Activated T-cell treated with anti-CD3 and anti-CD28 coated beads for 24 hours (primary cell): ENCODE data around the gene CCDC148.
"Not testable (repeated sequence)": the region's sequence is repeated elsewhere in the genome, so short reads cannot be mapped to it uniquely, and the experiment has no call there.

Experiments
- DNase-seq: peaks from one replicate; pipeline ENCODE4 v3.0.0-alpha.2; 2020; ENCODE audit warnings: low read depth

Gene CCDC148

DNA sequence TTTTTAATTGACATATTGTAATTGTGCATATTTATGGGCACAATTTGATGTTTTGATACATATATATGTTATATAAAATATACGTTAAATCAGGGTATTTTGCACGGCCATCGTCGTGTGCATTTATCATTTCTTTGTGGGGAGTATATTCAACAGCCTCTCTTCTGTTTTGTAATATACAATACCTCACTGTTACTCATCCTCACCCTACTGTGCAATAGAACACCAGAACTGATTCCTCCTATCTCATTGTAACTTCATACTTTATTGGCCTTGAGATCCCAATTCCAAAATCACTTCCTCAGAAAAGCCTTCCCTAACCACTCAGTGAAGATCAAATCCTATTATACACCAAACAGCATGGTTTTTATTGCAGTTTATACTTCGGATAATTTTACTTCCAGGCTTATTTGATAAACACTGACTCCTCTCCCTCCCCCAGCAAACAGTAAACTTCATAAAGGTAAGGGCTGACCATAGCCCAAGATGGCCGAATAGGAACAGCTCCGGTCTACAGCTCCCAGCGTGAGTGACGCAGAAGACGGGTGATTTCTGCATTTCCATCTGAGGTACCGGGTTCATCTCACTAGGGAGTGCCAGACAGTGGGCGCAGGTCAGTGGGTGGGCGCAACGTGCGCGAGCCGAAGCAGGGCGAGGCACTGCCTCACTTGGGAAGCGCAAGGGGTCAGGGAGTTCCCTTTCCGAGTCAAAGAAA, 105.6 kb downstream of the CCDC148 start:
- not testable (repeated sequence) for DNase-seq

GRCh38 chr2:158346032-158346431, 110.5 kb downstream of the CCDC148 start:
- no peak for DNase-seq

DNA sequence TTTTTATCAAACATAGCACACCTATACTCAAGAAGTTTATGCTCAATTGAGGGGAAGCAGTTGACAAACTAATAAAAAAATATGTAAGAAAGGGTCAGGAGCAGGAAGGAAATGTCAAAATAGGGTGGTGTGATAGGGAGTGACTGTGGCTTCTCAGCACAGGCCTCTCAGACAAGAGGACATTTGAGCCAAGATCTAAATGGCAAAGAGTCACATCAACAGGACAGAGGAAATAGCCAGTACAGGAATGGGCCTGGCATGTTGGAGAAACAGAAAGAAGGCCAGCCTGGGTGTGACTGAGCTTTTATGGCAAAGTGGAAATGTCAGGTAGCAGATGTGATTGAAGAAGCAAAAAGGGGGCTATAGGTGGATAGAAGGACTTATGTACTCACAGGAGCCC, 117.0 kb downstream of the CCDC148 start:
- no peak for DNase-seq

DNA sequence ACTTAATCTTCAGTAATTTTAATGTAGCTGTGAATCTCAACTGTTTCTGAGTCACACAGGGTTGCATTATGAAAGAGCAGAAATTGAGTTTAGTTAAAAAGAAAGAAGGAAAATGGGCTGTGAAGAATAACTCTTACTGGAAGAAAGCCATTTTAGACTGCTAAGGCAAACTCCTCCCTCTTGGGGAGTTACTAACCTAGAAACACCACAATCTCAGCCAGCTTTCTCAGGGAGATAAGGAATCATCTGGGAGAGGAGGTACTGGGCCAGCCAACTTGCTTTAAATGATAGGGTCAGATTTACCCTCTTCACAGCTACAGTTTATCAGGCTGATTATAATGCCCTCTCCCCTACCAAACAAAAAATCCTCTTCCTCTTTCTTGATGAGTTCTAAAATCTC, 119.5 kb downstream of the CCDC148 start:
- DNase-seq = no peak

- DNase-seq = not testable (repeated sequence)
Observed at GRCh38 chr2:158331799-158332198, 124.8 kb downstream of the CCDC148 start.

- DNase-seq = no peak
Observed at GRCh38 chr2:158325782-158326340, 130.7 kb downstream of the CCDC148 start.

DNA sequence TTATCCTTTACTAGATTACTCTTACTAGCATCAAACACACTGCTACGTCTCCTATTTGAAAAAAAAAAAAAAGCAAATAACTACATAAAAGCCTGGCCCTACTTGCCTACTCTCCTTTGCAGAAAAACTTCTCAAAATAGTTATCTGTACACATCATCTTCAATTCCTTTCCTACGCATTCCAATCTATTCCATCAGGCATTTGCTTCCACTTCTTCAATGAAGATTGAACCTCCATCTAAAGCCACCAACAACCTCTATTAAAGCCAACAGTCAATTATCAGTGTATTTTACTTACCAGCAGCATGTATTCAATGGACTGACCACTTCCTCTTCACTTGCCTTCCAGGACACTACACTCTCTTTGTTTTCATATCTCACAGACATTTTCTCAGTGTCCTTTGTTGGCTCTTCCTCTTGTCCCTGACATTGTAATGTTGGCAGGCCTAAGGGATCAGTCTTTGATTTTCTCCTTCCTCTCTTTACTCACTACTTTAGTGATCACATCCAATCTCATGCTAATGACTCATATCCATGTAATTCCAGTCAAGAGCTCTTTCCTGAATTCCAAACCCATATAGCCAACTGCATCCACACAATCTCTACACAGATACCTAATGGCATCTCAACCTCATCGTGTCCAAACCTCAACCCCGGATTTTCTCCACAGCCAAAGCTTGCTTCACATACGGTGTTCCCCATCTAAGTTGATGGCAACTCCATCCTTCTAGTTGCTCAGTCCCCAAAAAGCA, 131.3 kb downstream of the CCDC148 start:
- no peak for DNase-seq

GRCh38 chr2:158323381-158323780, 133.2 kb downstream of the CCDC148 start:
- no peak for DNase-seq

GRCh38 chr2:158321264-158321663, 135.3 kb downstream of the CCDC148 start:
- DNase-seq = no peak

- no peak for DNase-seq
Observed at GRCh38 chr2:158319269-158319668, 137.3 kb downstream of the CCDC148 start.

DNA sequence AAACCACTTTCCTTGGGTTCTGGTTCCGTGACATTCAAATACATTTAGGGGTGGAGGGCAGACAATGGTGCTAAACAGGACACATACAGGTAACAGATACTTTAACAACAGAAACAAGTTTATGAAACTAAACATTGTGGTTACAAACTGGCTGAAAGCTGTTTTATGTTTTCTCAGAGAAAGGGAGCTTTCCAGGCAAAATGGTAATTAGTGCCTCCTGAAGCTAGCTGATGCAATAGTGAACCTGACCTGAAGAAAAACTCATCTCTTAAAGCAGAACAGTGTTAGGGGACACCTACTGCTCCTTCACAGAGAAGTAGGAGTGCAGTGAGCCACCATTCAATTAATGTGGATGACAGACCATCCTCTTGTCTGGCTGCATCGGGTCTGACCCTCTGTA, 138.9 kb downstream of the CCDC148 start:
- DNase-seq = no peak

DNA sequence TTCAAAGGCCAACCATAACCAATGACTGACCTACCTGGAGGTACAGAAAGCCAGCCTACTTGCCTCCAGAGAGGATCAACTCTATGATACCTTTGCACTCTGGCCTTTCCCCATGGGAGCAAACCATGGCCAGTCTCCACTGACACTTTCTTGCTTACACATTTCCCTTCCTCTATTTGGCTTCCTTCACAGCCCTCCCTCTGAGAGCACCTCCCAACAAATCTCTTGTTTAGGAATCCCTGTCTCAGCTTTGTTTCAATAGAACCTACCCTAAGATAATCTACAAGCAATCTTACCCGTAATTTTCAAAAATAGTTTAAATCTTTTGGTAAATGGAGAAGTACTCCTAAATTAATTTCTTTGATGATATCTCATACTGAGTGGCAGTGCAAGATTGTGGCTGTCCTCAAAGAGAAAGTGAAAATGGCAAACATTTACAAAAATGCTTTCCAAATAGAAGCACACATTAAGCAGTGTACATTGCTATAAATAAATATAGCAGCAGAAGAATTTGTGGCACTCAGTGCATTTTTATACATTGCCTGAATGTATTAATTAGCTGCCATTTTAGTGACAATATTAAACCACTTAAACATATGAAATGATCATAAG, 140.6 kb downstream of the CCDC148 start:
- DNase-seq = no peak

GRCh38 chr2:158315000-158315399, 141.6 kb downstream of the CCDC148 start:
- no peak for DNase-seq

- no peak for DNase-seq
Observed at GRCh38 chr2:158313734-158314133, 142.8 kb downstream of the CCDC148 start.

GRCh38 chr2:158312981-158313380, 143.6 kb downstream of the CCDC148 start:
- DNase-seq = no peak

DNA sequence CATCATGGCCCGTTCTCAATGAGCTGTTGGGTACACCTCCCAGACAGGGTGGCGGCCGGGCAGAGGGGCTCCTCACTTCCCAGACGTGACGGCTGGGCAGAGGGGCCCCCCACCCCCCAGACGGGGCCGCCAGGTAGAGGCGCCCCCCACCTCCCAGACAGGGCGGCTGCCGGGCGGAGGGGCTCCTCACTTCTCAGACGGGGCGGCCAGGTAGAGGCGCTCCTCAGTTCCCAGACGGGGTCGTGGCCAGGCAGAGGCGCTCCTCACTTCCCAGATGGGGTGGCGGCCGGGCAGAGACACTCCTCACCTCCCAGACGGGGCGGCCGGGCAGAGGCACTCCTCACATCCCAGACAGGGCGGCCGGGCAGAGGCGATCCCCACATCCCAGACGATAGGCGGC, 146.1 kb downstream of the CCDC148 start:
- DNase-seq = not testable (repeated sequence)

- DNase-seq = no peak
Observed at GRCh38 chr2:158305501-158305900, 151.1 kb downstream of the CCDC148 start.

DNA sequence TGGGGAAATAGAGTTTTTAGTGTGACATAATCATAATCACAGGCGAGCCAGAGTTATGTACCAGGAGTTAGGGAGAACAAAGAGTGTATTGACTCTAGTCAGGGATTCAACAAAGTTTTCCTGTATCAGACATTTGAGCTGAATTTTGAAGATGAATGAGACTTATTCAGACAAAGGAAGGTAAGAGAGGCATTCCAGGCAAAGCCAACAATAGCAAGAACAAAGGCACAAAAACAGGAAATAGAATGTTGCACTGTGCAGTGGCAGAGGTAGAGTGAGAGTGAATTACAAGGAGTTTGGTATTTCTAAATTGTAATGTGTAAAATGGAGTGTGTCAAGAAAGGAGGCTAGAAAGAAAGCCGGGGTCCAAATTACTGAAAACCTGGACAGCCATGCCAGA, 156.2 kb downstream of the CCDC148 start:
- no peak for DNase-seq

DNA sequence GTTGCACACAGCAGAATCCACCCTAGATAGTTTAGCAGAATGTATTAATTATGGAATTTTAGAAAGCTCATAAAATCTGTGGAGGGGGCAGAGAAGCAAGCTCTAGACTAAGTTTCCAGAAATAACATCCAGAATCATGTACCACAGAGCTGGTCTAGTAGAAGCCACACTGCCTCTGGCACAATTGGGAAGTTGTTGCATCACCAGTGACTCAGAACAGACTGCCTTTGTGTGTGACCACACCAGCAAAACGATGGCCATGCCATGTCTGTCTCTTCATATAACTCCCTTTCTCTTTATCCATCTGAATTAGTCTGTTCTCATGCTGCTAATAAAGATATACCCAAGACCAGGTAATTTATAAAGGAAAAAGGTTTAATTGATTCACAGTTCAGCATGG, 158.9 kb downstream of the CCDC148 start:
- no peak for DNase-seq

DNA sequence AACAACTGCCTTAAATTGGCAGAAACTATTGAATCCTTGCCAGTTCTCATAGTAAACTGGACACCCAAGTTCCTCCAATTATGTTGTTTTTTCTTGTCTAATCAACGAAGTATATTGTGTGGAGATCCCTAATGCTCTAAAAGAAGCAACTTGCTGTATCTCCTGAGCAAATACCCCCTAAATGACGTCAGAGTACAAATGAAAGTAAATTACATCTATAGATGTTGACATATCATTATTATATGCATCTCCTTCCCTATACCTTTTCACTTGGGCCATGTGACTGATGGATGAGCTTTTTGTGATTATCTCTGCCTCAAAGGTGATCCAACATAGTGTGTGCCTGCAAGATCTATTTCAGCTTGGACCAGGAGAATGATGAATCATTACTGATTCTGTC, 159.4 kb downstream of the CCDC148 start:
- no peak for DNase-seq

DNA sequence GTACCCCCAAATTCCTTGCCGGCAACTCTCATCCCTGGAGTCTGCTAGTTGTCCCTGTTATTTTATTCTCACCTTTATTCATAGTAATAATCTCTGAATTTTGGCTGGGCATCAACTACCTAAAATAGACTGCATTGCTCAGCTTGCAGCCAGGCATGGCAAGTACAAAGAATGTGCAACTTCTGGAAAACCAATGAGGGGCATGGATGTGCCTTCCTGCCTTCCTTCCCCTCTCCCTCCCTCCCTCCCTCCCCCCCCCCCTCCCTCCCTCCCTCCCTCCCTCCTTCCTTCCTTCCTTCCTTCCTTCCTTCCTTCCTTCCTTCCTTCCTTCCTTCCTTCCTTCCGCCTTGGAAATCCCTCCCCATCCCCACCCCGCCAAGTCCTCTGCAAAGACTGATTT, 162.8 kb downstream of the CCDC148 start:
- DNase-seq = no peak

- DNase-seq = no peak
Observed at GRCh38 chr2:158291544-158292180, 164.9 kb downstream of the CCDC148 start.
